ENCODE data around the gene CCSER1.

GRCh38 chr4:90293320-90293719 is 166.1 kb downstream of the CCSER1 start:
- TF ChIP-seq POLR2A (IDR thresholded peaks at IDR 0.05; ENCODE audit: low read depth) (no peak), CTCF (IDR thresholded peaks at IDR 0.05) (peak in 2 of 3 experiments; percentile 38), EP300 (IDR thresholded peaks at IDR 0.05) (no peak), POLR2AphosphoS5 (IDR thresholded peaks at IDR 0.05) (no peak)

All from esophagus muscularis mucosa (tissue), 4 donors.